ENCODE data around the gene PDIA4. TPM values are rescaled to one million over a fixed set of nuclear protein-coding genes. Genes with fewer than 3 reads are reported as not detected.

Gene PDIA4
- total RNA-seq, 1 donor from 2014 or later: 129 TPM

DNA sequence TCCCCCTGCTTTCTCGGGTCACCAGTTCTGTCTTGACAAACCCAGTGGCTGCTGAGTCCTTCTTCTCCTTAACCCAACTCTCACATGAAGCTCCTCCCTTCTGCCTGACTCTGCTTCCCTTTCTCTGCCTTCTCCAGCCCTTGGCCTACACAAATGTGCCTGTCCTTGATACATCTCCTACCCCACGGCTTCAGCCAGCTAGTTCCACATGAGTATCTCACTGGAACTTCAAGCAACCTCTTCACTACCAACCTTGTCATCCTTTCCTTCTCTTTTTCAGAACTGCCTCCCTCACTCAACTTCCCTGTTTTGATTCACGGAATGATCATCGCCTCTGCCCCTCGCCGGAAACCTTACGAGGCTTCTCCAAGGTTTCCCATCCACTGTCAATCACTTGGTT, 55.9 kb downstream of the PDIA4 start:
- TF ChIP-seq, protein P1, sequence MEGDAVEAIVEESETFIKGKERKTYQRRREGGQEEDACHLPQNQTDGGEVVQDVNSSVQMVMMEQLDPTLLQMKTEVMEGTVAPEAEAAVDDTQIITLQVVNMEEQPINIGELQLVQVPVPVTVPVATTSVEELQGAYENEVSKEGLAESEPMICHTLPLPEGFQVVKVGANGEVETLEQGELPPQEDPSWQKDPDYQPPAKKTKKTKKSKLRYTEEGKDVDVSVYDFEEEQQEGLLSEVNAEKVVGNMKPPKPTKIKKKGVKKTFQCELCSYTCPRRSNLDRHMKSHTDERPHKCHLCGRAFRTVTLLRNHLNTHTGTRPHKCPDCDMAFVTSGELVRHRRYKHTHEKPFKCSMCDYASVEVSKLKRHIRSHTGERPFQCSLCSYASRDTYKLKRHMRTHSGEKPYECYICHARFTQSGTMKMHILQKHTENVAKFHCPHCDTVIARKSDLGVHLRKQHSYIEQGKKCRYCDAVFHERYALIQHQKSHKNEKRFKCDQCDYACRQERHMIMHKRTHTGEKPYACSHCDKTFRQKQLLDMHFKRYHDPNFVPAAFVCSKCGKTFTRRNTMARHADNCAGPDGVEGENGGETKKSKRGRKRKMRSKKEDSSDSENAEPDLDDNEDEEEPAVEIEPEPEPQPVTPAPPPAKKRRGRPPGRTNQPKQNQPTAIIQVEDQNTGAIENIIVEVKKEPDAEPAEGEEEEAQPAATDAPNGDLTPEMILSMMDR (IDR thresholded peaks at IDR 0.05): no peak
- no peak for DNase-seq (ENCODE audit: low spot score in 2 of 2)
- Histone ChIP-seq H3K36me3 (no peaks in the 10 kb centered on the region), H3K9me3 (no peaks in the 10 kb centered on the region), H3K27ac (no peak overlapping the region), H3K4me3 (no peak overlapping the region), H3K27me3 (no peaks in the 10 kb centered on the region), H3K4me1 (no peaks in the 10 kb centered on the region)
- intact Hi-C loops (cut with DNase I): no loop called here

DNA sequence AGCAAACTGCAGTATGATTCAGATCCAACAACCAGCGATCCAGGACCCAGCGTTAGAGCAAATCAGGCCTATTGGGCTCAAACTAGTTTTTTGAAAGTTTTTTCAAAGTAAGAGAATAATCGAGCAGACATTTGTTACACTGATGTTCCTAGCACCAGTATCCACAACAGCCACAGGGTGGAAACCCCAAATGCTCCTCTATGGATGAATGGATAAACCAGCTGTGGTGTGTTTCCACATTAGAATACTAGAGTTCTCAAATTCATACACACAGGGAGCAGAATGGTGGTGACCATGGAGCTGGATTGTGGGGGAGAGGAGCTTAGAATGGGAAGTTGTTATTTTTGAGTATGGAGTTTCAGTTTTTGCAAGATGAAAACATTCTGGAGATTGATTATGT, 60.7 kb downstream of the PDIA4 start:
- no peaks in the 10 kb centered on the region for H3K36me3 ChIP-seq
- no peak overlapping the region for H3K4me3 ChIP-seq
- DNase-seq (ENCODE audit: low spot score in 2 of 2): no peak
- intact Hi-C loops (cut with DNase I): no loop called here
- TF ChIP-seq, protein P1 (IDR thresholded peaks at IDR 0.05): no peak
- H3K27me3 ChIP-seq: no peaks in the 10 kb centered on the region
- no peak overlapping the region for H3K27ac ChIP-seq
- H3K4me1 ChIP-seq: peaks cover 0 to 2% of the 10 kb centered on the region in 2 donors
- no peaks in the 10 kb centered on the region for H3K9me3 ChIP-seq

DNA sequence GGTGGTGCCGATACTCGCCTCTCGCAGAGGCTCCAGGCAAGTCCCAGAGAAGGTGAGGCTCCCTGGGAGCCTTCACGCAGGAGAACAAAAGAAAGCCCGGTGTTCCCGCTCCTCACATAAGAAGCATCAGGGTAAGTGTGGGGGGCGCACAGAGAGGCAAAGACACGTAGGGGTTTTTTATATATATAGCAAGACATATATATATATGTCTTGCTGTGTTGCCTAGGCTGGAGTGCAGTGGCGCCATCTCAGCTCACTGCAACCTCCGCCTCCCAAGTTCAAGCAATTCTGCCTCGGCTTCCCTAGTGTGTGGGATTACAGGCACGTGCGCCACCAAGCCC, 61.3 kb downstream of the PDIA4 start:
- Histone ChIP-seq H3K9me3 (no peaks in the 10 kb centered on the region), H3K4me3 (peak overlapping the region; percentile 24 to 57), H3K27ac (peak overlapping the region; percentile 70 to 71), H3K27me3 (no peaks in the 10 kb centered on the region), H3K4me1 (peaks cover 0 to 2% of the 10 kb centered on the region in 2 donors), H3K36me3 (no peaks in the 10 kb centered on the region)
- DNase-seq (ENCODE audit: low spot score in 2 of 2): no peak
- TF ChIP-seq, protein P1 (IDR thresholded peaks at IDR 0.05): no peak
- intact Hi-C loops (cut with DNase I): no loop called here

DNA sequence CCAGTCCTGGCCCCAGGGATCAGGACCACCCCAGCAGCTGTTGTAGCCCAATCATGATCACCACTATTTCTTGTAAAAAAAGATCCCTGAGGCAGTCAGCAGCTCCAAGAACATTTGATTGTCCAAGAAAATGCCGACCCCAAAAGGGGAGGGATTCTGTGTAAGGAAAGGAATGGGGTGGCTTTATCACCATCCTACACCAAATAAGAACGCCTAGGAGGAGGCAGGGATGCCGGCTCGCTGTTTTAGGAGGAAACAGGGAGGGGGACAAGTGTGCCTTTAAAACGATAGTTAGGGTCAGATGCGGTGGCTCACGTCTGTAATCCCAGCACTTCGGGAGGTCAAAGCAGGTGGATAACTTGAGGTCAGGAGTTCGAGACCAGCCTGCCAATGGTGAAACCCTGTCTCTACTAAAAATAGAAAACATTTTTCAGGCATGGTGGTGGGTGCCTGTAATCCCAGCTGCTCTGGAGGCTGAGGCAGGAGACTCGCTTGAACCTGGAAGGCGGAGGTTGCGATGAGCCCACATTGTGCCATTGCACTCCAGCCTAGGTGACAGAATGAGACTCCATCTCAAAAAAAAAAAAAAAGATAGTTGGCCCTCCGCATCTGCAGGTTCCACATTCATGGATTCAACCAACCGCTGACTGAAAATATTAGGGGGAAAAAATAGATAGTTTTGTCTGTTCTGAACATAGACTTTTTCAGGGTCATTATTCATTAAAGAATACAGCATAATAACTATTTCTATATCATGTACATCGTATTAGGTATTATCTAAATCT, 63.6 kb downstream of the PDIA4 start:
- intact Hi-C loops (cut with DNase I): no loop called here
- TF ChIP-seq, protein P1 (IDR thresholded peaks at IDR 0.05): no peak
- H3K9me3 ChIP-seq: no peaks in the 10 kb centered on the region
- peak overlapping the region; percentile 68 to 79 for H3K27ac ChIP-seq
- peak overlapping the region; percentile 65 to 71 for H3K4me3 ChIP-seq
- no peaks in the 10 kb centered on the region for H3K27me3 ChIP-seq
- H3K4me1 ChIP-seq: peaks cover 0 to 2% of the 10 kb centered on the region in 2 donors
- no peaks in the 10 kb centered on the region for H3K36me3 ChIP-seq
- DNase-seq (ENCODE audit: low spot score in 2 of 2): no peak

DNA sequence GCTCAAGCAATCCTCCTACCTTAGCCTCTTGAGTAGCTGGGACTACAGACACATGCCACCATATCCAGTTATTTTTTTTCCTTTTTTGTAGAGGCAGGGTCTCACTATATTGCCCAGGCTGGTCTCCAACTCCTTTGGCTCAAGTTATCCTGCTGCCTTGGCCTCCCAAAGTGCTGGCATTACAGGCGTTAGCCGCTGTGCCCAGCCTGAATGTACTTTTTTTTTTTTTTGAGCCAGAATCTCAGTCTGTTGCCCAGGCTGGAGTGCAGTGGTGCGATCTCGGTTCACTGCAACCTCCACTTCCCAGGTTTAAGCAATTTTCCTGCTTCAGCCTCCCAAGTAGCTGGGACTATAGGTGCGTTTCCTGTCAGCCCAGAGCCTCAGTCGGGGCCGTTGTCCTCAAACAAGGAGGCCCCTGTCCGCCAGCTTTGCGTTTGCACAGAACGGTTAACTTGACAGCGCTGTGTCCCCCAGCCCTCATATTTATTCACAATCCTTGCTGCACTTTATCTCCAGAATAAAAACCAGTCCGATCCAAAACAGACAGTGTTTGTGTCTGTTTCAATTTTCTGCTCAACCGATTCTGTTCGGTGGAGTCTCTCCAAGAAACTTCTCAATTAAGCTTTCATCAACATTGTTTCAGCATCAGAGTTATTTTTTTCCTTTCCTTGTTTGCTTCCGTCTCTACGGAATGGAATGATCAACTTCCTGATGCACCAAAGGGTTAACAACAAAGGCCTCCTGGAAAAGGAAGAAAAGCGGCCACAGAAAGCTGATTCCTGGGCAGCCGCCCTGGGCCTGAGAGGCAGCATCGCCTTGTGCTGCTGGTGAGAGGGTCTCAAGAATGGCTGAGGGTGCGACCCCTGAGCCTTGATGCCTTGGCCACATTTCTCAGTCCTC, 64.5 kb downstream of the PDIA4 start:
- peak overlapping the region; percentile 68 to 79 for H3K27ac ChIP-seq
- no peaks in the 10 kb centered on the region for H3K27me3 ChIP-seq
- H3K4me1 ChIP-seq: peaks cover 0 to 2% of the 10 kb centered on the region in 2 donors
- intact Hi-C loops (cut with DNase I): loop anchor here (1.0 to 2.0 kb wide), 6 partner anchors 65 to 461 kb away; partner anchors contain the start of genes EZH2 and PDIA4
- no peaks in the 10 kb centered on the region for H3K36me3 ChIP-seq
- peak overlapping the region; percentile 65 to 71 for H3K4me3 ChIP-seq
- DNase-seq (ENCODE audit: low spot score in 2 of 2): no peak
- no peaks in the 10 kb centered on the region for H3K9me3 ChIP-seq
- TF ChIP-seq, protein P1 (IDR thresholded peaks at IDR 0.05): no peak
